Lung (tissue), 12 donors: ENCODE results near the gene GYS1. TPM values are rescaled to one million over a fixed set of nuclear protein-coding genes. Genes with fewer than 3 reads are reported as not detected.

Source experiments
- ATAC-seq: fragments of 200-7000 bp; cut with Tn5 transposase; one replicate; pipeline ENCODE4 v1.9.1; 2020; ENCODE audit warnings: moderate number of reproducible peaks; ENCODE audit not compliant: insufficient read depth, low FRiP score
- DNase-seq, 3 donors: peaks; one replicate each; pipeline ENCODE4 v3.0.0-alpha.2; 2013 to 2017
- H3K27ac ChIP-seq, 2 donors: one replicate each; pipeline ENCODE4 v1.5.1; 2013; ENCODE audit warnings: mild to moderate bottlenecking in 2 of 2, moderate library complexity in 2 of 2, control low read depth in 1 of 2, inconsistent platforms in 1 of 2, low read depth in 1 of 2, low read length in 1 of 2
- H3K27me3 ChIP-seq, 3 donors: one replicate each; pipeline ENCODE4 v1.5.1; 2013; ENCODE audit warnings: low read length in 2 of 3; ENCODE audit not compliant: control insufficient read depth in 3 of 3, insufficient read depth in 3 of 3
- H3K36me3 ChIP-seq, 4 donors: one replicate each; pipeline ENCODE4 v1.5.1; 2013; ENCODE audit warnings: low read length in 4 of 4, mild to moderate bottlenecking in 1 of 4, moderate library complexity in 1 of 4; ENCODE audit not compliant: control insufficient read depth in 4 of 4, insufficient read depth in 4 of 4
- H3K4me1 ChIP-seq, 5 donors: one replicate each; pipeline ENCODE4 v1.5.1; 2013; ENCODE audit warnings: low read length in 5 of 5, mild to moderate bottlenecking in 2 of 5, moderate library complexity in 1 of 5; ENCODE audit not compliant: control insufficient read depth in 5 of 5, insufficient read depth in 5 of 5
- H3K4me3 ChIP-seq: one replicate; pipeline ENCODE4 v1.5.1; 2013; ENCODE audit warnings: mild to moderate bottlenecking, control low read depth, moderate library complexity
- H3K9ac ChIP-seq, 2 donors: one replicate each; pipeline ENCODE4 v1.5.1; 2013; ENCODE audit warnings: low read length in 2 of 2, control low read depth in 1 of 2; ENCODE audit not compliant: insufficient read depth in 1 of 2
- H3K9me3 ChIP-seq, 4 donors: one replicate each; pipeline ENCODE4 v1.5.1; 2013; ENCODE audit warnings: low read length in 3 of 4, mild to moderate bottlenecking in 1 of 4, moderate library complexity in 1 of 4; ENCODE audit not compliant: control insufficient read depth in 4 of 4, insufficient read depth in 3 of 4
- CTCF ChIP-seq: IDR thresholded peaks from 2 replicates; pipeline ENCODE4 v1.5.1; 2012; ENCODE audit warnings: mild to moderate bottlenecking; ENCODE audit errors: control extremely low read depth, extremely low read depth
- WGBS, 2 donors: extraction: QIAGEN DNeasy Blood & Tissue Kit; methylation state at CpG; one replicate each; pipeline ENCODE4 v1.1.7; 2013; 5-methylcytosine and 5-hydroxymethylcytosine counted together
- polyA plus RNA-seq, 2 donors: library from polyadenylated mRNA; stranded (reverse); fragments of 200-250 nt; gene quantifications; one replicate each; pipeline ENCODE4 v1.2.1, GENCODE V29; 2013
- total RNA-seq, 2 donors: library from RNA; depleted of rRNA in 1 of 2; stranded (reverse); fragments of >200 nt in 1 of 2; gene quantifications; one replicate each; pipeline ENCODE4 v1.2.1, GENCODE V29; 2014 to 2021
- donor health status: control.
- donor health status: control.
- donor health status: Bipolar disorder and iron deficiency.
- donor health status: healthy.
- donor health status: DM: yes; HTN: yes; CAD: no.

The GYS1 gene
- total and polyA plus RNA-seq, 4 donors: 22.7 to 49.7 (median 31.9) TPM

GRCh38 chr19:48965806-48966540, 27.1 kb downstream of the GYS1 start:
- Histone ChIP-seq H3K27me3 (no peaks in the 10 kb centered on the region), H3K27ac (peak overlapping the region; percentile 79 to 81), H3K4me1 (peaks cover 5 to 35% (median 16%) of the 10 kb centered on the region in 5 donors), H3K9ac (peak overlapping the region; percentile 80 to 88), H3K36me3 (peaks cover 4 to 48% (median 20%) of the 10 kb centered on the region in 4 donors), H3K4me3 (peak overlapping the region; percentile 88), H3K9me3 (no peaks in the 10 kb centered on the region)
- ATAC-seq (peak; percentile 51), DNase-seq (peak; percentile 91 to 93 (median 92))
- TF ChIP-seq CTCF: no peak
- WGBS, 2 donors: 9 to 14% methylated on average over 36 of the region's 36 CpGs

DNA sequence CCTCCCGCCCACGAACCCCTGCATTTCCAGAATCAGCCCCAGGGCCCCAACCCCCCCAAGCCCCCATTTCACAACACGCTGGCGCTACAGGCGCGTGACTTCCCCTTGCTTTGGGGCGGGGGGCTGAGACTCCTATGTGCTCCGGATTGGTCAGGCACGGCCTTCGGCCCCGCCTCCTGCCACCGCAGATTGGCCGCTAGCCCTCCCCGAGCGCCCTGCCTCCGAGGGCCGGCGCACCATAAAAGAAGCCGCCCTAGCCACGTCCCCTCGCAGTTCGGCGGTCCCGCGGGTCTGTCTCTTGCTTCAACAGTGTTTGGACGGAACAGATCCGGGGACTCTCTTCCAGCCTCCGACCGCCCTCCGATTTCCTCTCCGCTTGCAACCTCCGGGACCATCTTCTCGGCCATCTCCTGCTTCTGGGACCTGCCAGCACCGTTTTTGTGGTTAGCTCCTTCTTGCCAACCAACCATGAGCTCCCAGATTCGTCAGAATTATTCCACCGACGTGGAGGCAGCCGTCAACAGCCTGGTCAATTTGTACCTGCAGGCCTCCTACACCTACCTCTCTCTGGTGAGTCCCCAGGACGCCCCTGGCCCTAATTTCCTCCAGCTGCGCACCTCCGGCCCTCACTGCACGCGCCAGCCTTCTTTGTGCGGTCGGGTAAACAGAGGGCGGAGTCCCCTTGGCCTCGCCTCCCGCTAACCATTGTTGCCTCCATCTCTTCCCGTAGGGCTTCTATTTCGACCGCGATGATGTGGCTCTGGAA, 27.9 kb downstream of the GYS1 start, which contains the start of gene FTL:
Gene FTL (plus strand): TSS at position 270 of the 766 bp plus-strand sequence. CDS start 199 bp downstream, at position 469.
- peaks cover 1 to 41% (median 19%) of the 10 kb centered on the region in 4 donors for H3K36me3 ChIP-seq
- peaks cover 5 to 35% (median 16%) of the 10 kb centered on the region in 5 donors for H3K4me1 ChIP-seq
- ATAC-seq (peak; percentile 85), DNase-seq (peak; percentile 97 to 99 (median 98))
- WGBS, 2 donors: 0 to 1% methylated on average over 52 of the region's 52 CpGs
- peak within 1 kb of the TSS; percentile 83 to 88 for H3K9ac ChIP-seq
- H3K4me3 ChIP-seq: peak within 1 kb of the TSS; percentile 88
- no peaks in the 10 kb centered on the region for H3K9me3 ChIP-seq
- H3K27me3 ChIP-seq: no peaks in the 10 kb centered on the region
- peak within 1 kb of the TSS; percentile 81 to 92 for H3K27ac ChIP-seq
- TF ChIP-seq CTCF: no peak

GRCh38 chr19:48964205-48965039, 28.7 kb downstream of the GYS1 start:
- Histone ChIP-seq H3K4me3 (no peak overlapping the region), H3K4me1 (peaks cover 5 to 35% (median 16%) of the 10 kb centered on the region in 5 donors), H3K27me3 (no peaks in the 10 kb centered on the region), H3K27ac (peak overlapping the region; percentile 80 to 92), H3K9me3 (no peaks in the 10 kb centered on the region), H3K9ac (peak overlapping the region; percentile 25 to 83), H3K36me3 (peaks cover 0 to 33% (median 12%) of the 10 kb centered on the region in 4 donors)
- DNase-seq (peak in 2 of 3 donors; percentile 57 to 61), ATAC-seq (no peak)
- no peak for TF ChIP-seq CTCF
- 14 to 15% methylated on average over 19 of the region's 19 CpGs for WGBS, 2 donors
